Esophagus squamous epithelium (tissue), 5 donors: ENCODE results near the gene CYTH3. TPM values are rescaled to one million over a fixed set of nuclear protein-coding genes. Genes with fewer than 3 reads are reported as not detected.
"Not testable (repeated sequence)": the region's sequence is repeated elsewhere in the genome, so short reads cannot be mapped to it uniquely, and the experiment has no call there.

ENCODE experiments used
- DNase-seq: peaks from one replicate; lab custom pipeline; 2025; lab: John Stamatoyannopoulos, UW
- H3K27ac ChIP-seq, 4 donors: fragments of 200-600 bp; sonication (generic); one replicate each; pipeline ENCODE4 v1.5.1; 2016 to 2019; ENCODE audit warnings: mild to moderate bottlenecking in 1 of 4
- H3K27me3 ChIP-seq, 4 donors: fragments of 200-600 bp; sonication (generic); 1 replicate in 3 of 4; 2 replicates in 1 of 4; pipeline versions ENCODE4 v1.5.1 to v1.6.0; 2017 to 2021; ENCODE audit warnings: antibody characterized with exemption in 1 of 4
- H3K36me3 ChIP-seq, 3 donors: fragments of 200-600 bp; sonication (generic); one replicate each; pipeline ENCODE4 v1.5.1; 2016 to 2019
- H3K4me1 ChIP-seq, 3 donors: fragments of 200-600 bp; sonication (generic); one replicate each; pipeline ENCODE4 v1.5.1; 2017 to 2019
- H3K4me3 ChIP-seq, 4 donors: fragments of 200-600 bp; sonication (generic); 1 replicate in 3 of 4; 2 replicates in 1 of 4; pipeline ENCODE4 v1.5.1; 2016 to 2019; ENCODE audit warnings: mild to moderate bottlenecking in 2 of 4, moderate library complexity in 1 of 4
- H3K9me3 ChIP-seq, 3 donors: fragments of 200-600 bp; sonication (generic); one replicate each; pipeline ENCODE4 v1.5.1; 2016 to 2019
- POLR2A ChIP-seq, 4 donors: fragments of 450-650 bp; IDR thresholded peaks; one replicate each; pipeline ENCODE4 v1.6.1; 2017; ENCODE audit warnings: antibody characterized with exemption in 4 of 4, mild to moderate bottlenecking in 4 of 4, moderate library complexity in 3 of 4
- WGBS, 2 donors: methylation state at CpG; one replicate each; pipeline ENCODE4 v1.1.5; 2018; 5-methylcytosine and 5-hydroxymethylcytosine counted together
- intact Hi-C: fragments of 100-400 bp; cut with DNase I; formaldehyde crosslinking; loops from one replicate; pipeline ENCODE4 v1.15.0; 2022
- total RNA-seq, 4 donors: library from RNA; depleted of rRNA; stranded (reverse); fragments of >200 nt; gene quantifications; one replicate each; pipeline ENCODE4 v1.1.0, GENCODE V29; 2016
- TF ChIP-seq, protein P1 (sequence below), 6 experiments: fragments of 450-650 bp in 4 of 6; fragments of 200-600 bp in 2 of 6; sonication (generic) in 2 of 6; IDR thresholded peaks; one replicate each; pipeline ENCODE4 v1.5.1; 2016 to 2019; ENCODE audit warnings: antibody characterized with exemption in 6 of 6, mild to moderate bottlenecking in 4 of 6, moderate library complexity in 4 of 6
- donor health status: DM: yes; HTN: yes; CAD: no.

Gene CYTH3
- total RNA-seq, 4 donors from 2014 or later = 11.5 to 27.7 (median 12.7) TPM

DNA sequence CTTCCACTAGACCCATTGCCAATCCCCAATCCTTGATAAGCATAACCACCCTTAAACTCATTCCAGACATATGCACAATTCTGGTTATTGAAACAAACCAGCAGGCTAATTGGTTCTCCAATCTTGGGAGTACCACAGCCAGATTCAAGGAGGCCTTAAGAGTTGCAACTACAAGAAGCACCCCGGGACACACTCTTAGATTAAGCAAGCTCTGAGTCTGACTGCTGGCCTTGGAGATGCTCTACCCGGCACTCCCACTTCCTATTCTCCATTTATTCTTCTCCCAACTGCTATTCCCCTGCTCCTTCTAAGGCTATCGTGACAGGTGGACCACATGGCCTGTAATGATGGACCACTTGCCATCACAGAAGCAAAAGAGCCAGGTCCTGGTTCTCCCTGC, 40.3 kb downstream of the CYTH3 start:
- Histone ChIP-seq H3K9me3 (no peaks in the 10 kb centered on the region), H3K27me3 (no peaks in the 10 kb centered on the region), H3K36me3 (no peaks in the 10 kb centered on the region), H3K4me3 (peak overlapping the region in 1 of 4 donors; percentile 11), H3K4me1 (peaks cover 11 to 89% (median 33%) of the 10 kb centered on the region in 3 donors), H3K27ac (peak overlapping the region in 1 of 4 donors; percentile 18)
- intact Hi-C loops = no loop called here
- TF ChIP-seq POLR2A (IDR thresholded peaks at IDR 0.05) = no peak
- TF ChIP-seq, protein P1, sequence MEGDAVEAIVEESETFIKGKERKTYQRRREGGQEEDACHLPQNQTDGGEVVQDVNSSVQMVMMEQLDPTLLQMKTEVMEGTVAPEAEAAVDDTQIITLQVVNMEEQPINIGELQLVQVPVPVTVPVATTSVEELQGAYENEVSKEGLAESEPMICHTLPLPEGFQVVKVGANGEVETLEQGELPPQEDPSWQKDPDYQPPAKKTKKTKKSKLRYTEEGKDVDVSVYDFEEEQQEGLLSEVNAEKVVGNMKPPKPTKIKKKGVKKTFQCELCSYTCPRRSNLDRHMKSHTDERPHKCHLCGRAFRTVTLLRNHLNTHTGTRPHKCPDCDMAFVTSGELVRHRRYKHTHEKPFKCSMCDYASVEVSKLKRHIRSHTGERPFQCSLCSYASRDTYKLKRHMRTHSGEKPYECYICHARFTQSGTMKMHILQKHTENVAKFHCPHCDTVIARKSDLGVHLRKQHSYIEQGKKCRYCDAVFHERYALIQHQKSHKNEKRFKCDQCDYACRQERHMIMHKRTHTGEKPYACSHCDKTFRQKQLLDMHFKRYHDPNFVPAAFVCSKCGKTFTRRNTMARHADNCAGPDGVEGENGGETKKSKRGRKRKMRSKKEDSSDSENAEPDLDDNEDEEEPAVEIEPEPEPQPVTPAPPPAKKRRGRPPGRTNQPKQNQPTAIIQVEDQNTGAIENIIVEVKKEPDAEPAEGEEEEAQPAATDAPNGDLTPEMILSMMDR (IDR thresholded peaks at IDR 0.05) = no peak
- 63 to 98% methylated on average over 3 of the region's 3 CpGs for WGBS, 2 donors
- DNase-seq = no peak

- intact Hi-C loops = no loop called here
- 79 to 80% methylated on average over 7 of the region's 7 CpGs for WGBS, 2 donors
- no peak for TF ChIP-seq POLR2A (IDR thresholded peaks at IDR 0.05)
- TF ChIP-seq, protein P1 (IDR thresholded peaks at IDR 0.05) = no peak
These were observed 41.2 kb downstream of the CYTH3 start for GRCh38 chr7:6231184-6231583.

DNA sequence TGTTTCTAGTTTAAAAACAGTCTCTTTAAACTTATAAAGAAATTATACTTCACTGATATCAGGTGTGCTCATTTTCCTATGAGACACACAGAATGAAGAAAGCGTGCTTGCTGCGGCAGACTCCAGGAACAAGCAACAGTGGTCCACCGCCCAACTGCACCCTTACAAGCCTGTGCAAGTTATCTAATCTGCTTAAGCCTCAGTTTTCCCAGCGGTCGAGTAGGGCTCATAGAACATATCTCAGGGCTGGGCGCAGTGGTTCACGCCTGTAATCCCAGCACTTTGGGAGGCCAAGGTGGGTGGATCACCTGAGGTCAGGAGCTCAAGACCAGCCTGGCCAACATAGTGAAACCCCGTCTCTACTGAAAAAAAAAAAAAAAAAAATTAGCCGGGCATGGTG, 43.1 kb downstream of the CYTH3 start:
- intact Hi-C loops, DNase-seq, H3K9me3 ChIP-seq, H3K36me3 ChIP-seq, H3K27me3 ChIP-seq: not testable (repeated sequence)
- Histone ChIP-seq H3K27ac (peak overlapping the region in 3 of 4 donors; percentile 41 to 77 (median 53)), H3K4me3 (peak overlapping the region in 1 of 4 donors; percentile 17), H3K4me1 (peaks cover 11 to 91% (median 41%) of the 10 kb centered on the region in 3 donors)
- 31 to 45% methylated on average over 8 to 9 of the region's 9 CpGs for WGBS, 2 donors

More at GRCh38 chr7:6231184-6231583, 41.2 kb downstream of the CYTH3 start:
- Histone ChIP-seq H3K9me3 (no peaks in the 10 kb centered on the region), H3K36me3 (no peaks in the 10 kb centered on the region), H3K4me3 (no peak overlapping the region), H3K4me1 (peaks cover 11 to 94% (median 35%) of the 10 kb centered on the region in 3 donors), H3K27me3 (no peaks in the 10 kb centered on the region), H3K27ac (no peak overlapping the region)
- DNase-seq = no peak

DNA sequence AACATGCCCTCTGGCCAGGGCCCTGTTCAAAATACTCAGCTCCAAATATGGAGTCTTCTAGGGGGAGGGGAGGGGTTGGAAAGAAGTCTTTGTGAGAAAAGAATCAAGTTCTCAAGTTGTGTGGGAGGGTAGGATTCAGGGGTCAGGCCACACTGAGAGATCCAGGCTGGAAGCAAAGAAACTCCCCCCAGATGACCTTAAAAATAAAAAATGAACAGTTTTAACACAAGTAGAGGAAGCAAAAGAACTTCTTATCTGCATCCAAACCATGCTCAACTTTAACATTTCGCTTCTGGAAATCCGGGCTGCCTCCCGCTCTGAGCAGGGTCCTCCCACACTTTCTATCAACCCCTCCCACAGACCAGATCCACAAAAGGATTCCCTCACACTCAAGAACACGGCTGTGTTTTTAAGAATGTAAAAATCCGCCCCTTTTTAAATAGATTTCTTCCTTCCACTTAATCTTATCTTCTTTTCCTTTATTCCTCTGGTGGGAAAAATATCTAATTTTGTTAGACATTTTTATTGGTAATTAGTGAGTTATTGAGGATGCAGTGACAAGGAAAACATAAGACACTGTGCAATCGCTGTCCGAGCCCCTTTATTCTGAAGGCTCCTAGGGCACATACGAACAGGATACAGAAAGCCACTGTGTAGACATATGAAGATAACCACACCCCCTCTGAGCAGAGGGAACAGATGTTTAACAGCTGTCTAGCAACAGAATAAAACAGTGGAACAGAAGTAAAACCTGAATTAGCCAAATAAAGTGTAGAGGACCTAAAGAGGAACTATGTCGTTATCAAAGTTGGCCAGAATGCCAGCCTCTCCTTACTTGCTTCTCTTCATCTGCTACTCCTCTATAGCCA, 43.8 kb downstream of the CYTH3 start:
- Histone ChIP-seq H3K4me1 (peaks cover 11 to 84% (median 41%) of the 10 kb centered on the region in 3 donors), H3K36me3 (no peaks in the 10 kb centered on the region), H3K4me3 (peak overlapping the region in 1 of 4 donors; percentile 17), H3K27ac (peak overlapping the region in 3 of 4 donors; percentile 41 to 77 (median 53)), H3K27me3 (no peaks in the 10 kb centered on the region), H3K9me3 (no peaks in the 10 kb centered on the region)
- DNase-seq = no peak
- TF ChIP-seq, protein P1 (IDR thresholded peaks at IDR 0.05) = no peak
- no peak for TF ChIP-seq POLR2A (IDR thresholded peaks at IDR 0.05)
- intact Hi-C loops = no loop called here
- WGBS, 2 donors = 36 to 53% methylated on average over 9 of the region's 9 CpGs

GRCh38 chr7:6227294-6227846, 45.1 kb downstream of the CYTH3 start:
- Histone ChIP-seq H3K36me3 (no peaks in the 10 kb centered on the region), H3K27ac (peak overlapping the region in 3 of 4 donors; percentile 53 to 77 (median 75)), H3K4me1 (peaks cover 3 to 72% (median 32%) of the 10 kb centered on the region in 3 donors), H3K27me3 (no peaks in the 10 kb centered on the region), H3K4me3 (no peak overlapping the region), H3K9me3 (no peaks in the 10 kb centered on the region)
- no peak for DNase-seq
- intact Hi-C loops = no loop called here
- TF ChIP-seq POLR2A (IDR thresholded peaks at IDR 0.05) = no peak
- TF ChIP-seq, protein P1 (IDR thresholded peaks at IDR 0.05) = no peak
- 51 to 61% methylated on average over 5 of the region's 5 CpGs for WGBS, 2 donors
